PC-3 (cell line): ENCODE measurements around the gene AGAP1. TPM values are rescaled to one million over a fixed set of nuclear protein-coding genes. Genes with fewer than 3 reads are reported as not detected.

Experiments
- ATAC-seq: fragments of 200-7000 bp; cut with Tn5 transposase; 2 replicates; pipeline ENCODE4 v1.9.1; 2020; ENCODE audit warnings: mild to moderate bottlenecking, moderate library complexity
- BruUV-seq: library from RNA; stranded (reverse); fragments of 400-500 nt; replicated peaks from 2 replicates; lab custom pipeline; 2021; lab: Mats Ljungman, UMichigan
- CTCF ChIA-PET: fragments of 300-600 bp; sonication (Branson Sonifier 250); formaldehyde crosslinking; loops from one replicate; lab custom pipeline; 2022; ENCODE audit warnings: antibody characterized with exemption; lab: Charles Lee
- POLR2A ChIA-PET: fragments of 300-600 bp; sonication (Branson Sonifier 250); formaldehyde crosslinking; loops from one replicate; lab custom pipeline; 2022; ENCODE audit warnings: antibody characterized with exemption; ENCODE audit not compliant: unreplicated experiment; lab: Charles Lee
- DNase-seq: peaks from one replicate; pipeline ENCODE4 v3.0.0-alpha.2; 2015
- H2AFZ ChIP-seq: fragments of 300-600 bp; sonication (generic); 2 replicates; pipeline ENCODE4 v1.6.0; 2016; ENCODE audit warnings: antibody characterized with exemption, low read length
- H3F3A ChIP-seq: fragments of 300-600 bp; sonication (generic); one replicate; pipeline ENCODE4 v1.6.0; 2017; ENCODE audit warnings: antibody characterized with exemption, low read length, control low read depth, mild to moderate bottlenecking; ENCODE audit not compliant: unreplicated experiment
- H3K27ac ChIP-seq: fragments of 300-600 bp; sonication (generic); 2 replicates; pipeline ENCODE4 v1.5.1; 2016; ENCODE audit warnings: mild to moderate bottlenecking, low read length
- H3K27me3 ChIP-seq: fragments of 300-600 bp; sonication (generic); 2 replicates; pipeline ENCODE4 v1.6.1; 2016; ENCODE audit warnings: low read length, mixed read lengths
- H3K36me3 ChIP-seq: fragments of 300-600 bp; sonication (generic); 2 replicates; pipeline ENCODE4 v1.6.1; 2016; ENCODE audit warnings: low read depth, mixed run types, low read length, mixed read lengths
- H3K4me1 ChIP-seq: fragments of 300-600 bp; sonication (generic); 2 replicates; pipeline ENCODE4 v1.5.1; 2016; ENCODE audit warnings: low read length; ENCODE audit not compliant: insufficient read depth
- H3K4me2 ChIP-seq: fragments of 300-600 bp; sonication (generic); 2 replicates; pipeline ENCODE4 v1.6.0; 2016; ENCODE audit warnings: low read length
- H3K4me3 ChIP-seq: fragments of 300-600 bp; sonication (generic); 2 replicates; pipeline ENCODE4 v1.5.1; 2016; ENCODE audit warnings: mild to moderate bottlenecking, low read length, mixed read lengths
- H3K79me2 ChIP-seq: fragments of 300-600 bp; sonication (generic); 2 replicates; pipeline ENCODE4 v1.6.1; 2017; ENCODE audit warnings: low read length, mixed read lengths
- H3K9ac ChIP-seq: fragments of 300-600 bp; sonication (generic); 2 replicates; pipeline ENCODE4 v1.6.0; 2016; ENCODE audit warnings: mild to moderate bottlenecking, low read length
- H3K9me2 ChIP-seq: fragments of 300-600 bp; sonication (generic); replicated peaks from 2 replicates; pipeline ENCODE4 v1.6.1; 2016; ENCODE audit warnings: mixed run types, low read length, mixed read lengths
- H3K9me3 ChIP-seq: fragments of 300-600 bp; sonication (generic); 2 replicates; pipeline ENCODE4 v1.6.1; 2016; ENCODE audit warnings: low read length, mixed read lengths
- H4K20me1 ChIP-seq: fragments of 300-600 bp; sonication (generic); 2 replicates; pipeline ENCODE4 v1.6.1; 2016; ENCODE audit warnings: low read length, mixed read lengths
- CTCF ChIP-seq: fragments of 300-600 bp; sonication (generic); conservative IDR thresholded peaks from 2 replicates; pipeline ENCODE4 v1.5.1; 2017; ENCODE audit warnings: antibody characterized with exemption, low read depth, mild to moderate bottlenecking, low read length
- EZH2 ChIP-seq: fragments of 300-600 bp; sonication (generic); IDR thresholded peaks from one replicate; pipeline ENCODE4 v1.6.1; 2017; ENCODE audit warnings: antibody characterized with exemption, mild to moderate bottlenecking, low read length; ENCODE audit not compliant: unreplicated experiment
- EZH2phosphoT487 ChIP-seq: fragments of 300-600 bp; sonication (generic); IDR thresholded peaks from 2 replicates; pipeline ENCODE4 v1.6.1; 2018; ENCODE audit warnings: mild to moderate bottlenecking, antibody characterized with exemption, low read length, borderline replicate concordance
- intact Hi-C: fragments of 100-400 bp; cut with micrococcal nuclease; formaldehyde crosslinking; loops from 2 replicates; pipeline ENCODE4 v1.9.0; 2023
- total RNA-seq: library from RNA; depleted of rRNA; stranded (reverse); fragments of >200 nt; gene quantifications from 2 replicates; pipeline ENCODE4 v1.2.3, GENCODE V29; 2014

The AGAP1 gene
- total RNA-seq, 1 experiment from 2014 or later, result 31.0 TPM

- H3K27me3 ChIP-seq, result no peaks in the 10 kb centered on the region
- H3K9me2 ChIP-seq, result no peaks in the 10 kb centered on the region
- no peaks in the 10 kb centered on the region for H3K79me2 ChIP-seq
- ATAC-seq (no peak), DNase-seq (no peak)
- H3K9me3 ChIP-seq, result no peaks in the 10 kb centered on the region
- H3F3A ChIP-seq, result no peaks in the 10 kb centered on the region
- TF ChIP-seq CTCF (no peak), EZH2 (no peak), EZH2phosphoT487 (no peak)
- POLR2A ChIA-PET, result no interaction called here
- CTCF ChIA-PET, result no interaction called here
- H3K27ac ChIP-seq, result no peak overlapping the region
- no peaks in the 10 kb centered on the region for H3K36me3 ChIP-seq
- H3K4me3 ChIP-seq, result no peak overlapping the region
- H3K9ac ChIP-seq, result no peak overlapping the region
- no peak overlapping the region for H2AFZ ChIP-seq
- H3K4me2 ChIP-seq, result no peak overlapping the region
- H4K20me1 ChIP-seq, result no peaks in the 10 kb centered on the region
- no TSS peak for BruUV-seq
- H3K4me1 ChIP-seq, result peaks cover 16% of the 10 kb centered on the region
- intact Hi-C loops, result no loop called here
Observed at GRCh38 chr2:235462415-235462790, 31.4 kb upstream of the AGAP1 start.

- no peaks in the 10 kb centered on the region for H3K9me2 ChIP-seq
- ChIA-PET POLR2A (no interaction called here), CTCF (no interaction called here)
- DNase-seq (no peak), ATAC-seq (no peak)
- no peak overlapping the region for H3K27ac ChIP-seq
- no peak overlapping the region for H3K4me3 ChIP-seq
- no peaks in the 10 kb centered on the region for H3F3A ChIP-seq
- no peaks in the 10 kb centered on the region for H3K79me2 ChIP-seq
- H3K36me3 ChIP-seq, result no peaks in the 10 kb centered on the region
- no peak overlapping the region for H3K4me2 ChIP-seq
- no peak overlapping the region for H2AFZ ChIP-seq
- no peaks in the 10 kb centered on the region for H4K20me1 ChIP-seq
- H3K27me3 ChIP-seq, result no peaks in the 10 kb centered on the region
- H3K4me1 ChIP-seq, result peaks cover 23% of the 10 kb centered on the region
- H3K9me3 ChIP-seq, result no peaks in the 10 kb centered on the region
- H3K9ac ChIP-seq, result no peak overlapping the region
- no TSS peak for BruUV-seq
- intact Hi-C loops, result no loop called here
- TF ChIP-seq EZH2, result no peak
- TF ChIP-seq EZH2phosphoT487, result no peak
- TF ChIP-seq CTCF, result no peak
Observed at GRCh38 chr2:235463893-235464292, 29.9 kb upstream of the AGAP1 start.

- peak overlapping the region; percentile 75 for H3K4me2 ChIP-seq
- no TSS peak for BruUV-seq
- peak overlapping the region; percentile 86 for H3K27ac ChIP-seq
- no peaks in the 10 kb centered on the region for H3K9me3 ChIP-seq
- ChIA-PET CTCF (no interaction called here), POLR2A (no interaction called here)
- H3K4me3 ChIP-seq, result no peak overlapping the region
- peaks cover 27% of the 10 kb centered on the region for H3K4me1 ChIP-seq
- H3K27me3 ChIP-seq, result no peaks in the 10 kb centered on the region
- peak overlapping the region; percentile 51 for H3K9ac ChIP-seq
- no peak overlapping the region for H2AFZ ChIP-seq
- no peaks in the 10 kb centered on the region for H3K79me2 ChIP-seq
- no peaks in the 10 kb centered on the region for H3K9me2 ChIP-seq
- TF ChIP-seq CTCF (no peak), EZH2 (no peak), EZH2phosphoT487 (no peak)
- intact Hi-C loops, result no loop called here
- no peaks in the 10 kb centered on the region for H3F3A ChIP-seq
- ATAC-seq (peak; percentile 39; the same call in 1 of the 2 replicates), DNase-seq (peak; percentile 78)
- H3K36me3 ChIP-seq, result no peaks in the 10 kb centered on the region
- H4K20me1 ChIP-seq, result no peaks in the 10 kb centered on the region
Observed at GRCh38 chr2:235467588-235467987, 26.3 kb upstream of the AGAP1 start.
